GM21515 (cell line): ENCODE data around the gene RBBP9.
"Not testable (repeated sequence)": the region's sequence is repeated elsewhere in the genome, so short reads cannot be mapped to it uniquely, and the experiment has no call there.

ENCODE experiments used
- ATAC-seq: cut with Tn5 transposase; IDR thresholded peaks from one replicate; pipeline ENCODE4 v1.9.1; 2021; ENCODE audit not compliant: unreplicated experiment

The RBBP9 gene

DNA sequence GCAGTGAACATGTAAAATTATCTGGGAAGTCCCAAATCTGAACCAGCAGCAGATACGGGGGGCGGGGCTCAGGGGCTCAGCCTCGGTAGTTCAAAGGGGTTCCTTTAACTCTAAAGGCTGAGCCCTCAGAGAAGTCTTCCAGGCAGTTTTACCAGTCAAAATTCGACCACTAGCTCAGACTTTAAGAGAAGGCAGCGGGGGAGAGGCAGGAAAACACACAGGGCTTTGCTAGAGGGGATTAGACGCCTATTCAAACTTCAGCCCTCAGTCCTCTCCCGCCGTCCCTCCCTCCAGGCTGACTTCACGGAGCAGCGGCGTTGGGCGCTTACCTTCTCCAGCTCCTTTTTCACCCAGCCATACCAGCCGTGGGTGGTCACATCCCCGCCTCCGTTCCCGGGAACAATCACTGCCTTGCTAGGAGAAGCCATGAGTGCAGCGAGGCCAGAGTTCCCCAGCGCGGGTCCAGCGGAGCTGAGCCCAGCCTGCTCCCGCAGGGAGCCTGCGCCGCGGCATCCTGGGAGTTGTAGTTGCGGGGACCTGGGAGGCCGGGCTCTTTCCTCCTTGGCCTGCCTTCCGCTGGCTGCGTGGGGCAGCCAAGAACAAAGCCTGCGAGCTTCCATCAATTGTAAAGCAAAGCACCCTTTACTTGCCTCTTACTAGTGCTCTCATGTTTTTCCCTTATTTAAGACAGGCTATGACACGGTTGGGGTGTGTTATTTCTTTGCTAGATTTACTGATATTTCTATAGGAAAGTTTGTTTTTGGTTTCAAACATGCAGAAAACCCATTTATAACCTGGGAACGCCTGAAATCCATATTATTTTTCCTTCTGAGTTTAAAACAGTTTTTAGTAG is at the start of gene RBBP9:
TSS of gene RBBP9 (minus strand) at position 486 of the 853 bp plus-strand sequence. CDS start at position 428, 58 bp downstream.
- ATAC-seq: peak; percentile 96

DNA sequence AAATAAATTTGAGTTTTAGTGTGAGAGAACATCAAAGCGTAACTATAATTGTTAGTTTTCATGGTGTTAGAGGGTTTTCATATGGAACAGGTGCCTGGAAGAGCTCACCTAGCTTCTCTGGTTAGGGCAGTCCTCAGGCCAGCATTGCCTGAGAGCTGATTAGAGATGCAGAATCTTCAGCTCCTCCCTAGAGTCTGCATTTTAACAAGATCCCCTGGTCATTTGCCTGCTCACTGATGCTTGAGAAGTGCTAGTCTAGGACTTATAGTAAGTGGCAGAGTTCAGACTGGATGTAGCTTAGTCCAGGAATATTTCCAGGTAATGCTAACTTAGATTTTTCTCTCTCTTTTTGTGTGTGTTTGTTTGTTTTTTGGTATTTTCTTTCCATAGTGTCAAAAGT is 48.5 kb upstream of the RBBP9 start:
- ATAC-seq: no peak

DNA sequence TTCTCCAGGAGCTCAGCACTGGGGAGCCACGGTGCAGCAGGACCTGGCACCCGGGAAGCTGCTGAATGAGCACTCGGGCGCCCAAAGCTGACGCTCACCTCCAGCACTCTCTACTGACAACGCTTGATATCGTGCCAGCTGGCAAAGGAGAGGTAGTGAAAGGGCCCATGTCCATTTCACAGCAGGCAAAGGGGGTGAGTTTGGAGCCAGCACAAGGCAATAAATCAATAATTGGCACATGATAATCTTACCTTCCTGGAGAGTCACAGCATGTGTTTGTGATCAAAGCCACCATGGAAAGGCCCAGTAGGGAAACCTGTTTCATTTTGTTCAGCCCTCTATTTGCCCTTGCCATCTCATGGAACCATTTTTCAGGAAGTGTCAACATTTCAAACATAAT is 46.9 kb upstream of the RBBP9 start:
- ATAC-seq: no peak

DNA sequence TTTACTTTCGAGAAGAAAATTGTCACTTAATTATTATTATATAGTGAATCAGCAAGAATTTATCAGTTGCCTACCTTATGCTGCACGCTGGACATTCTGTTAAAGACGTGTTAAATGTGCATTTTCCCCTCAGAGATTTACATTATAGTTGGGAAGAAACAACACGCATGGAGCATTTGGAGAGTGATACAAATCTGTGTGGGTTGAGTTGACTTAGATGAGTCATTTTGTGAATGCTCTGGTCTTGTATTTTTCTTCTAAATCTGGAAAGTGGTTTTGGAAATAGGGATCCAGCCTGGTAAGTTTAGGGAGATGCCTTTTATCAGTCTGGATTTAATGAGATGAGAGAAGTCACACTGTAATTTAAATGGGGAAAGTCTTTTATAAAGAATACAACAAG is 46.2 kb upstream of the RBBP9 start:
- no peak for ATAC-seq

GRCh38 chr20:18541741-18542140 is 44.7 kb upstream of the RBBP9 start:
- no peak for ATAC-seq

- ATAC-seq: no peak
Observed at GRCh38 chr20:18537651-18538050, 40.6 kb upstream of the RBBP9 start.

- ATAC-seq: no peak
Observed at GRCh38 chr20:18533978-18534644, 37.1 kb upstream of the RBBP9 start.

DNA sequence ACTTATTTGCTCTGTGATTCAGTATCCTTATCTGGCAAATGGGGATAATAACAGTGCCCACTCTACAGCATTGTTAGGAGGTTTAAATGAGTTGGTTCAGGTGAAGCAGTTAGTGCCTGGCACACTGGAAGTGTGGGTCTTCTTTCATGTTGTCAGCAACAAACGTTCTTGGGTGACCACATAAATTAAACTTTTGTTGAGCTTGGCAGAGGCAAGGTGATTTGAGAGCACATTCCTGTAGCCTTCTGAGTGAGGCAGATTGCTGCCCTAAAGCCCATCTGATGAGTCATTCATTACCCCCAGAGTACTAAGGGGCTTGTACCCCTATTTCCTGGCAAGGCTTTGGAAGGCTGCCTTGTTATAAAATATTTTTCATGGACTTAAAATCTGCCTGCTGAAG is 36.5 kb upstream of the RBBP9 start:
- ATAC-seq: no peak

- ATAC-seq: no peak
Observed at GRCh38 chr20:18532626-18533025, 35.6 kb upstream of the RBBP9 start.

DNA sequence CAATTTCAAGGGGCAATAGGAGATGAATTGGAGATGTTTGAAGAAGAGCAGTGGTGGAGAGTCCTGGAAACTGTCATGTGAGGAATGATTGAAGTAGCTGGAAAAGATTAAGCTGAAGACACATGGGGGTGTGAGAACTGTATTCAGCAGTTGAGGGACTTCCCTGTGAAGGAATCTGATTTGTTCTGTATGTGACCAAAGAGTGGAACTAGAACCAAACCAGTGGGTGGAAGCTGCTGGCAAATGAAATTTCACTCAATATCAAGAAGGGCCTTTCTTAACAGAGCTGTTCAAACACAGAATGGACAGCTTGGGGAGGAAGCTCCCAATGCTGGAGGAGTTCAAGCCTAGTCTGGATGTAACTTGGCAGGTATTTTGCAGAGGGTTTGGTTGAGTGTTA is 32.0 kb upstream of the RBBP9 start:
- ATAC-seq: no peak

DNA sequence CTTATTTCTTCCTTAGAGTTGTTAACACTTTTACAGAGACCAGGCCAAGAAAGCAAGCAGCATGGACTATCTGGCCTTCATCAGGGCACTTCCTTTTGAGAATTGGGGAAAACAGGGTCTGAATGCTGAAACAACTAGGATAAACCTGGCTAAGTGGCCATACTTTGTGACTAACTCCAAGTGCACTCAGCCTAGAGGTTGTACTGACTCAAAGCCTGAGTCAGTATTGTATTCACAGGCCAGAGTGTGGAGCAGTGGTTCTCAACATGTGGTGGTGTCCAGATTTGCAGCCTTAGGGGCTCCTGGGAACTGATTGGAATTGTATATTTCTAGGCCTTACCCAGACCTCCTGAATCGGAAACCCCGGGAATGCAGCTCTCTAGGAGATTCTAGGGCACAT is 30.8 kb upstream of the RBBP9 start:
- no peak for ATAC-seq

DNA sequence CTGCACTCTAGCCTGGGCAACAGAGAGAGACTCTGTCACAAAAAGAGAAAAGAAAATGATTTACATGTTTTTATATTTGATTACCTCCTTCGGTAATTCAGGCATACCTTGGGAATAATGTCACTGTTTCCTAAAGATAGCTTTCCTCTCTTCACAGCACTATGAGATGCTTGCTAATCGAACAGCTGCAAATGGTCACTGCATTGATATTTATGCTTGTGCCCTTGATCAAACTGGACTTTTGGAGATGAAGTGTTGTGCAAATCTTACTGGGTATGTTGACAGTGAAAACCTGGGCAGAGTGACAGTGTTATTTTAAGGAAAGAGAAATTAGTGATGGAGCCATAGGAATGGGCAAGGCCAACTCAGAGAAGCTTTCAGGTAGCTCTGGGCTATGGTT is 30.3 kb upstream of the RBBP9 start:
- ATAC-seq: no peak

DNA sequence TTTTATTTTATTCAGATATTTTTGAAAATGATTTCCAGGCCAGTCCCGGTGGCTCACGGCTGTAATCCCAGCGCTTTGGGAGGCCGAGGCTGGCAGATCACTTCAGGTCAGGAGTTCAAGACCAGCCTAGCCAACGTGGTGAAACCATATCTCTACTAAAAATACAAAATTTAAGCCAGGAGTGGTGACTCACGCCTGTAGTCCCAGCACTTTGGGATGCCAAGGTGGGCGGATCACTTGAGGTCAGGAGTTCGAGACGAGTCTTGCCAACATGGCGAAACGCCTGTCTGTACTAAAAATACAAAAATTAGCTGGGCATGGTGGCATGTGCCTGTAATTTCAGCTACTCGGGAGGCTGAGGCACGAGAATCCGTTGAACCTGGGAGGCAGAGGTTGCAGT is 29.7 kb upstream of the RBBP9 start:
- not testable (repeated sequence) for ATAC-seq

DNA sequence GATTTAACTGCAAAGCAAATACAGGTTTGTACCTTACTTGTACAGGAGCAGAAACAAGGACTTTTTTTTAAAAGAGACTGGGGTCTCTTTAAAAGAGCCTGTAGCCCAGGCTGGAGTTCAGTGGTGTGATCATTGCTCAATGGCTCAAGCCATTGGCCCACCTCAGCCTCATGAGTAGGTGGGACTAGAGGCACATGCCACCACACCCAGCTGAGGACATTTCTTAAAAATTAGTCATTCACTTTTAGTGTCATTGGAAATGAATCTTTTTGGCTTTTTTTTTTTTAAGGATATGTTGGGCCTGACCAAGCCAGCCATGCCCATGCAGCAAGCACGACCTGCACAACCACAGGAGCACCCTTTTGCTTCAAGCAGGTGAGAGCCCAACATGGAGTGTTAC is 27.6 kb upstream of the RBBP9 start:
- ATAC-seq: no peak

DNA sequence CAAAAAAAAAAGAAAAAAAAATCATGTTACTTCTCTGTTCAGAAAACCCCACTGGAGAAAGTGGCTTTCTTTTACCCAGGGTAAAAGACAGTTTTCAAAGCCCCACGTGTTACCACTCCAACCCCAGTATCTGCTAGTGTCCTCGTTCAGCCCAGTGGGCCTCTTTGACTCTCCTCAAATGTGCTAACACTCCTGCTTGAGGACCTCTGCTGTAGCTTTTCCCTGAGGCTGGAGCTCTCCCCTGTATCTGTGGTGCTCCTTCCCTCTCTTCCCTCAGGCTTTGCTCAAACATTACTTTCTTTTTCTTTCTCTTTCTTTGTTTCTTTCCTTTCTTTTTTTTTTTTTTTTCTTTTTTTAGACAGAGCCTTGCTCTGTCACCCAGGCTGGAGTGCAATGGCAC is 26.0 kb upstream of the RBBP9 start:
- ATAC-seq: no peak

GRCh38 chr20:18522066-18522465 is 25.0 kb upstream of the RBBP9 start:
- not testable (repeated sequence) for ATAC-seq

GRCh38 chr20:18515973-18516372 is 18.9 kb upstream of the RBBP9 start:
- ATAC-seq: no peak

- ATAC-seq: no peak
Observed at GRCh38 chr20:18514127-18514526, 17.1 kb upstream of the RBBP9 start.

DNA sequence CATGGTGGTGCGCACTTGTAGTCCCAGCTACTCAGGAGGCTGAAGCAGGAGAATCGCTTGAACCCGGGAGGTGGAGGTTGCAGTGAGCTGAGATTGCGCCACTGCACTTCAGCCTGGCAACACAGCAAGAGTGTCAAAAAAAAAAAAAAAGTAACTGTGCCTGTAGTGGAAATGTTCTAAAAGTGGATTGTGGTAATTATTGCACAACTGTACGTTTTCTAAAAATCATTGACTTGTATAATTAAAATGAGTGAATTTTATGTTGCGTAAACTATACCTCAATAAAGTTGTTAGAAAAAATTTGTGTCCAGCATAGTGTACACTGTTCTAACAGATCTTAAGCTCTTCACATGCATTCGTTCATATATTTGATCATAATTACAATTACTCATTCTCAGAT is 16.2 kb upstream of the RBBP9 start:
- no peak for ATAC-seq

GRCh38 chr20:18511571-18511970 is 14.5 kb upstream of the RBBP9 start:
- no peak for ATAC-seq

DNA sequence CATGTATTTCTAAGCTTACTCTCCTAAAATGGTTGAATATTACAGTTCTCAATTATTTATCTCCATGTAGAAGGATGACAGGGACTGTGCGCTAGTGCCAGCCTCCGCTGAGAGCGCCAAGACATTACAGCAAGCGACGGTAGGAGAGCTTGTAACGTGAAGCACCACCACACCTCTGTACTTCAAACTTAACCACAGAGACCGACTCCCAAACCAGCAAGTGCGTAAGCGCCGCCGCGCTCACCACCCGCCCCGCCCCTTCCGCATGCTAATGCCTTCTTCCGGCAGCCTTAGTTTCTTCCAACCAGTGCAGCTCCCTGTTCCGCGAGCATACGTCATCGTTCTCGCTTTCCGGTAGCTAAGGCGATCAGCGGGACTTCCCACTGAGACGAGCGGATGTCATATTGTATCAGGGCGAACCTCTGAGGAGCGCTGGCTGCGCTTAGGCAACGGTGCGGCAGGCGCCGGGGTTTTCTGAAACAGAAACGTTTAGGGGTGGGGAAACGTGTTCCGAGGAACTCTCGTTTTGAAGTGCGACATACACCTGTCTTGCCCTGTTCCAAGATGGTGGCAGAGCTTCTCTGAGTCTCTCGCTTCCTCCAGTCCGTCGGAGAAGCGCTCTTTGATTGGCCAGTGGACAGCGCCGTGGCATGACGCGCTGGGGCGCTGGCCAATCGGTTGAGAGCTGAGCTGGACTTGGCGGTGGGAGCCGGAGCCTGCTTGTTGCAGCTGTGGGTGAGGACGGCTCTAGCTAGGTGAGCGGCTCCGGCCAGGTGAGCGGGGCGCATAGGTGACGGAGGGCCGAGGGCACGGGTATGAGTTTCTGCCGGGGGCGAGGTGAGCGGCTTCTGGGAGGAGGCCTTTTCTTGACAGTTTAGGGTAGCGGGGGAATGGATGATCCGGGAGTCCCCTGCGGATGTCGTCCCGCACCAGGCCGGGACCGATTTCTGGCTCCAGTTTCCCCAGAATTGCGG is 10.5 kb upstream of the RBBP9 start, which contains the start of gene SEC23B:
TSS of gene SEC23B (plus strand) at position 723 of the 974 bp plus-strand sequence. CDS start 2,896 bp downstream, outside the sequence.
- ATAC-seq: peak; percentile 91
